HG03460 (cell line): ENCODE measurements around the gene E2F3.
"Not testable (repeated sequence)": the region's sequence is repeated elsewhere in the genome, so short reads cannot be mapped to it uniquely, and the experiment has no call there.

Source experiments
- ATAC-seq: cut with Tn5 transposase; IDR thresholded peaks from one replicate; pipeline ENCODE4 v1.9.1; 2021; ENCODE audit not compliant: unreplicated experiment

Gene E2F3

GRCh38 chr6:20511852-20512251 is 110.2 kb downstream of the E2F3 start:
- ATAC-seq = no peak

GRCh38 chr6:20525208-20525607 is 123.5 kb downstream of the E2F3 start:
- ATAC-seq = not testable (repeated sequence)

GRCh38 chr6:20529086-20529448 is 127.4 kb downstream of the E2F3 start:
- ATAC-seq = peak; percentile 66

- no peak for ATAC-seq
These were observed 131.2 kb downstream of the E2F3 start for GRCh38 chr6:20532881-20533280.

GRCh38 chr6:20533746-20534294 is 132.1 kb downstream of the E2F3 start:
- peak; percentile 7 for ATAC-seq

- peak; percentile 87 for ATAC-seq
These were observed 132.9 kb downstream of the E2F3 start, which contains the start of gene CDKAL1 for GRCh38 chr6:20534295-20535262. Gene CDKAL1 (plus strand): TSS chr6:20534457. CDS start chr6:20546351, 11,894 bp downstream.

- ATAC-seq = no peak
These were observed 136.5 kb downstream of the E2F3 start for GRCh38 chr6:20538131-20538662.

- ATAC-seq = no peak
These were observed 137.2 kb downstream of the E2F3 start for GRCh38 chr6:20538907-20539306.

GRCh38 chr6:20539387-20539786 is 137.7 kb downstream of the E2F3 start:
- ATAC-seq = no peak

- ATAC-seq = no peak
These were observed 139.0 kb downstream of the E2F3 start for GRCh38 chr6:20540683-20541082.

GRCh38 chr6:20541382-20541781 is 139.7 kb downstream of the E2F3 start:
- ATAC-seq = no peak

- peak; percentile 98 for ATAC-seq
These were observed 141.4 kb downstream of the E2F3 start for GRCh38 chr6:20542927-20543602.
